Smooth muscle cell (in vitro differentiated cells): ENCODE measurements around the gene RDM1. TPM values are rescaled to one million over a fixed set of nuclear protein-coding genes. Genes with fewer than 3 reads are reported as not detected.

ENCODE experiments used
- DNase-seq: peaks from one replicate; lab custom pipeline; 2025; ENCODE audit not compliant: unreplicated experiment; lab: John Stamatoyannopoulos, UW
- H2AFZ ChIP-seq: fragments of 200-600 bp; sonication (generic); 2 replicates; pipeline ENCODE4 v1.6.0; 2016; ENCODE audit warnings: antibody characterized with exemption, low read depth, mild to moderate bottlenecking
- H3F3A ChIP-seq: fragments of 200-600 bp; sonication (generic); 2 replicates; pipeline ENCODE4 v1.6.0; 2017; ENCODE audit warnings: antibody characterized with exemption, low read depth
- H3K27ac ChIP-seq: fragments of 200-600 bp; sonication (generic); 2 replicates; pipeline ENCODE4 v1.5.1; 2016; ENCODE audit warnings: low read depth, mild to moderate bottlenecking
- H3K27me3 ChIP-seq: fragments of 200-600 bp; sonication (generic); 2 replicates; pipeline ENCODE4 v1.6.1; 2016; ENCODE audit warnings: low read depth, mild to moderate bottlenecking
- H3K36me3 ChIP-seq: fragments of 200-600 bp; sonication (generic); 2 replicates; pipeline ENCODE4 v1.5.1; 2016; ENCODE audit warnings: low read depth
- H3K4me1 ChIP-seq: fragments of 200-600 bp; sonication (generic); 2 replicates; pipeline ENCODE4 v1.5.1; 2016; ENCODE audit warnings: low read depth
- H3K4me2 ChIP-seq: fragments of 200-600 bp; sonication (generic); 2 replicates; pipeline ENCODE4 v1.6.0; 2016; ENCODE audit warnings: mild to moderate bottlenecking
- H3K4me3 ChIP-seq: fragments of 200-600 bp; sonication (generic); 2 replicates; pipeline ENCODE4 v1.5.1; 2016; ENCODE audit warnings: mild to moderate bottlenecking
- H3K79me2 ChIP-seq: fragments of 200-600 bp; sonication (generic); 2 replicates; pipeline ENCODE4 v1.6.0; 2016; ENCODE audit warnings: low read depth, mild to moderate bottlenecking
- H3K9ac ChIP-seq: fragments of 200-600 bp; sonication (generic); 2 replicates; pipeline ENCODE4 v1.6.0; 2016; ENCODE audit warnings: low read depth
- H3K9me3 ChIP-seq: fragments of 200-600 bp; sonication (generic); replicated peaks from 2 replicates; pipeline ENCODE4 v1.5.1; 2016; ENCODE audit warnings: low read depth
- H4K20me1 ChIP-seq: fragments of 200-600 bp; sonication (generic); 2 replicates; pipeline ENCODE4 v1.6.0; 2016; ENCODE audit warnings: low read depth
- WGBS: methylation state at CpG from one replicate; pipeline ENCODE4 v1.1.7; 2016; ENCODE audit warnings: low lambda C conversion rate; 5-methylcytosine and 5-hydroxymethylcytosine counted together
- polyA plus RNA-seq: library from polyadenylated mRNA; unstranded; fragments of >200 nt; fragmentation: Nextera tagmentation; extraction: Ambion mirVana; gene quantifications from 2 replicates; pipeline ENCODE4 v1.2.1, GENCODE V29; 2016
- total RNA-seq: library from RNA; depleted of rRNA; stranded (reverse); fragments of >200 nt; gene quantifications from 2 replicates; pipeline ENCODE4 v1.2.3, GENCODE V29; 2014
- TF ChIP-seq, protein P1 (sequence below): fragments of 200-600 bp; sonication (generic); IDR thresholded peaks from 2 replicates; pipeline ENCODE4 v1.5.1; 2017; ENCODE audit warnings: borderline replicate concordance, mild to moderate bottlenecking, antibody characterized with exemption; ENCODE audit not compliant: insufficient read depth, poor library complexity, severe bottlenecking

Gene RDM1
- total and polyA plus RNA-seq, 2 experiments from 2014 or later: 0.43 TPM; not detected in 1

GRCh38 chr17:35893751-35894150, 36.8 kb downstream of the RDM1 start:
- Histone ChIP-seq H3K4me3 (no peak overlapping the region), H3K79me2 (no peaks in the 10 kb centered on the region), H3K27me3 (no peaks in the 10 kb centered on the region), H2AFZ (no peak overlapping the region), H3K36me3 (no peaks in the 10 kb centered on the region), H3K4me2 (no peak overlapping the region), H3K4me1 (peaks cover 15% of the 10 kb centered on the region), H4K20me1 (no peaks in the 10 kb centered on the region), H3K27ac (no peak overlapping the region), H3K9ac (no peak overlapping the region), H3K9me3 (no peaks in the 10 kb centered on the region), H3F3A (peaks cover 10% of the 10 kb centered on the region)
- TF ChIP-seq, protein P1, sequence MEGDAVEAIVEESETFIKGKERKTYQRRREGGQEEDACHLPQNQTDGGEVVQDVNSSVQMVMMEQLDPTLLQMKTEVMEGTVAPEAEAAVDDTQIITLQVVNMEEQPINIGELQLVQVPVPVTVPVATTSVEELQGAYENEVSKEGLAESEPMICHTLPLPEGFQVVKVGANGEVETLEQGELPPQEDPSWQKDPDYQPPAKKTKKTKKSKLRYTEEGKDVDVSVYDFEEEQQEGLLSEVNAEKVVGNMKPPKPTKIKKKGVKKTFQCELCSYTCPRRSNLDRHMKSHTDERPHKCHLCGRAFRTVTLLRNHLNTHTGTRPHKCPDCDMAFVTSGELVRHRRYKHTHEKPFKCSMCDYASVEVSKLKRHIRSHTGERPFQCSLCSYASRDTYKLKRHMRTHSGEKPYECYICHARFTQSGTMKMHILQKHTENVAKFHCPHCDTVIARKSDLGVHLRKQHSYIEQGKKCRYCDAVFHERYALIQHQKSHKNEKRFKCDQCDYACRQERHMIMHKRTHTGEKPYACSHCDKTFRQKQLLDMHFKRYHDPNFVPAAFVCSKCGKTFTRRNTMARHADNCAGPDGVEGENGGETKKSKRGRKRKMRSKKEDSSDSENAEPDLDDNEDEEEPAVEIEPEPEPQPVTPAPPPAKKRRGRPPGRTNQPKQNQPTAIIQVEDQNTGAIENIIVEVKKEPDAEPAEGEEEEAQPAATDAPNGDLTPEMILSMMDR: no peak
- 88% methylated on average over 4 of the region's 4 CpGs for WGBS
- no peak for DNase-seq

- no peaks in the 10 kb centered on the region for H4K20me1 ChIP-seq
- H3K9ac ChIP-seq: no peak overlapping the region
- no peak for DNase-seq
- H3K27me3 ChIP-seq: no peaks in the 10 kb centered on the region
- no peaks in the 10 kb centered on the region for H3K9me3 ChIP-seq
- peaks cover 15% of the 10 kb centered on the region for H3K4me1 ChIP-seq
- no peak overlapping the region for H3K4me3 ChIP-seq
- WGBS: 35% methylated on average over 6 of the region's 6 CpGs
- peak overlapping the region; percentile 77 for H3K27ac ChIP-seq
- H3K79me2 ChIP-seq: no peaks in the 10 kb centered on the region
- peaks cover 10% of the 10 kb centered on the region for H3F3A ChIP-seq
- peak overlapping the region; percentile 15 for H3K4me2 ChIP-seq
- no peaks in the 10 kb centered on the region for H3K36me3 ChIP-seq
- H2AFZ ChIP-seq: peak overlapping the region; percentile 13
- TF ChIP-seq, protein P1: no peak
Observed at GRCh38 chr17:35892091-35893035, 38.2 kb downstream of the RDM1 start.

GRCh38 chr17:35891269-35891668, 39.3 kb downstream of the RDM1 start:
- H3K27ac ChIP-seq: no peak overlapping the region
- TF ChIP-seq, protein P1: no peak
- H3K9me3 ChIP-seq: no peaks in the 10 kb centered on the region
- peaks cover 15% of the 10 kb centered on the region for H3K4me1 ChIP-seq
- H3F3A ChIP-seq: peaks cover 10% of the 10 kb centered on the region
- no peaks in the 10 kb centered on the region for H4K20me1 ChIP-seq
- H3K36me3 ChIP-seq: no peaks in the 10 kb centered on the region
- no peak for DNase-seq
- no peak overlapping the region for H3K4me3 ChIP-seq
- no peaks in the 10 kb centered on the region for H3K27me3 ChIP-seq
- H3K79me2 ChIP-seq: no peaks in the 10 kb centered on the region
- H3K4me2 ChIP-seq: no peak overlapping the region
- 97% methylated on average over 4 of the region's 4 CpGs for WGBS
- H2AFZ ChIP-seq: no peak overlapping the region
- H3K9ac ChIP-seq: no peak overlapping the region

DNA sequence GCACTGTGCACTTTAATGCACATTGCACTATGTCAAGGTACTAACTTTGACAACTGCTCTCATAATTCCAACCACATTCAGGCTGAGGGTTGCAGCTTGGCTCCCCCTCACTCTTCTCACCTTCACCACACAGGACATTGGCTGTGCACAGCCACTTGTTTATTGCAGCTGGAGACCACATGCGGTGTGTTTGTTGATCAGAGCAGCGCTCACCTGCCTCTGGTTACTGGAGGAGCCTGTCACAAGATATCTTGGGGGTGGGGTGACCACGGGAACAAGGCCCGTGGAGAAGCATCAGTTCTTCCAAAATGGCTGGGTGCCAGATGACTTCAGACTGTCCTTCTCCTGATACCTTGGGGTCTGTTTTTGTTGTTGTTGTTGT, 39.8 kb downstream of the RDM1 start:
- Histone ChIP-seq H3K27me3 (no peaks in the 10 kb centered on the region), H2AFZ (no peak overlapping the region), H3K36me3 (no peaks in the 10 kb centered on the region), H3K4me3 (no peak overlapping the region), H3K79me2 (no peaks in the 10 kb centered on the region), H3K9ac (no peak overlapping the region), H3K4me2 (no peak overlapping the region), H3K27ac (no peak overlapping the region), H3K9me3 (no peaks in the 10 kb centered on the region), H3K4me1 (peaks cover 15% of the 10 kb centered on the region), H3F3A (peaks cover 10% of the 10 kb centered on the region), H4K20me1 (no peaks in the 10 kb centered on the region)
- TF ChIP-seq, protein P1: no peak
- no peak for DNase-seq
- whole genome bisulfite sequencing: 76% methylated on average over 4 of the region's 4 CpGs
